GM21786 (cell line): ENCODE data around the gene RBM20.
"Not testable (repeated sequence)": the region's sequence is repeated elsewhere in the genome, so short reads cannot be mapped to it uniquely, and the experiment has no call there.

ENCODE experiments used
- ATAC-seq: cut with Tn5 transposase; IDR thresholded peaks from one replicate; pipeline ENCODE4 v1.9.1; 2021; ENCODE audit not compliant: unreplicated experiment

The RBM20 gene

DNA sequence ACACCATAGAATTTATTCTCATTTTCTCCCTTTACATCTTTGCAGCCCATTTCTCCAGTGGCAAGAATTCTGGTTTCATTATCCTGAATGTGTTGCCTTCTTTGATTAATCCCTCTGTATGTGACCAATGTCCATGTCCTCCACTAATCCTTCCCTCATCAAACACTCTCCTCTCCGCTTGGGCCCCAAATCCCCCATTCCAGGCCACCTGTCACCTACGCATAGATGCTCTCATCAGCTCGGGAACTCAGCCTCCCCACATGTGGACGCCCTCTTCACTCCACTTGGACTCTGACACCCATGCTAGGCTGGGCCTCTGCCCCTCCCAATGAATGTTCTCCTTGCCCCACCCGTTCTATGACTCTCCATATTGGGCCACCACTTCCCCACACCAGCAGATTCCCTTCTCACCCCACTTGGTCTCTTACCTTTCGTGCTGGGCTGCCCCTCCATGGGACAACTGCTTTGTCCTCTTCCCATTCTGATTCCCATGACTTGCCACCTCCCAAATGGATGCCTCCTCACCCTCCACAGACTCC lies 18.7 kb upstream of the RBM20 start:
- no peak for ATAC-seq

DNA sequence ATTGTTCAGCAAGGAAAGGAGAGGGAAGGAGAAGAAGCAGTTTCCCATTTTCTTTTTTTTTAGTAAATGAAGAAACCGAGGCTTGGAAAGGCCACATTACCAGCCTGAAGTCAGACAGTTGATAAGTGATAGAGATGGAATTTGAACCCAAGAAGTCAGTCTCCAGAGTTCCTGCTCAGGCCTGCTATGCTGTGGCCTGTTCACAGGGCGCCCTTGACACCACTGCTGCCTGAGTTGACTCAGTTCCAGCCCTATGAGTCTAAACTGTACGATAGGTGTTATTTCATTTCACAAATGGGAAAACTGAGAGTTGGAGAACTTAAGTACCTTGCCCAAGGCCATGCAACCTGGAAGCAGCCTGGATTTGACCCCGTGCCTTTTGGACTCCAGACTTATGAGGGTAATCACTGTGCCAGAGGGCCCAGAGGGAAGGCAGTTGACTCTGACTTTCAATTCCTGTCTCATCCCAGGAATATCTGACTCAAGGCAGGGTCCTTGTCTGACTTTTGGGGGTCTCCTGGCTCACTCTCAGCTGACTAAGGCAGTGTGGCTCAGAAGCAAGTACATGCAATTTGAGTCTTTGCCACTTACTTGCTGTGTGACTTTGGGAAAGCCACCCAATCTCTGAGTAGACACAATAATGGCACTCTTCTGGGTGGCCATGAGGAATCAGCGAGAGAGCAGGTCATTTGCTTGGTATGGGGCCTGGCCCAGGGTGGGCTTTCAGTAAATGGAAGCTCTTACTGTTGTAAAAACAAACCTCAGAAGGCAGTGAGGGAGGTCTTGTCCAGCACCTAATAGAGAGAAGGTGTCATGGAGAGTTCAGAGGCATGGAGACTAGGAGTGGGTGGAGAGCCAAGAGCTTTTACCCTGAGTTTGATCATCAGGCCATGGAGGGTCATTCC lies 17.9 kb upstream of the RBM20 start:
- ATAC-seq: no peak

DNA sequence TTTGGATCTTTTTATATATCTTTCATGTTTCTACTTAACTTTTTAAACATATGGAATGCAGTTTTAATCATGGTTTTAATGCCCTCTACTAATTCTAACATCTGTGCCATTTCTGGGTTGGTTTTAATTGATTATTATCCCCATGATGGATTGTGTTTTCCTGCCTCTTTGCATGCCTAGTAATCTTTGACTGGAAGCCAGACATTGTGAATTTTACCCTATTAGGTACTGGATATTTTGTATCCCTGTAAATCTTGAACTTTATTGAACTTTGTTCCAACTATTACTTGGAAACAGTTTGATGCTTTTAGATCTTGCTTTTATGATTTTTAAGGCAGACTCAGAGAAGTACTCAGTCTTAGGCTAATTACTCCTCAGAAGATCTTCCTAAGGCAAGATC lies 16.0 kb upstream of the RBM20 start:
- ATAC-seq: no peak

DNA sequence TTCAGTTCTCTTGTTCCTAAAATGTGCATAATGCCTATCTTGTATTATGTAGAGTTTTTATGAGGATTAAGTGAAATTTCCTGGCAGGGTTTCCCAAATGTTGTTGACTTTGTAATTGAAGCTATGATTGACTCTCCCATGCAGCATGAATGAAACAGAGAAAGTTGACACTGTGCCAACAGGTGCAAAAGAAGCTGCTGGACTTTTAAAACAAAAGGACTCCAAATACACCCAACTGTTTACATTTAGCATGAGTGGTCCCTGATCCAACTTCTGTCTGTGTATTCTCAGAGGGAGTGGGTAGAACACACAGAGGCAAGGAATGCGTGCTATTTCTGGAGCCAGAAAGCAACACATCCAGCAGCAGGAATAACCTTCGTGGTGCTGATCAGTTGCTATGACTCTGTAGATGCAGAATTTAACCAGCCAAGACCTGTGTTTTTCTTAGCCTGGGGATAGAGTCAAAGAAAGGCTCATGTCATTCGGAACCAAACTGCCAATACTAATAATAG lies 14.4 kb upstream of the RBM20 start:
- no peak for ATAC-seq

DNA sequence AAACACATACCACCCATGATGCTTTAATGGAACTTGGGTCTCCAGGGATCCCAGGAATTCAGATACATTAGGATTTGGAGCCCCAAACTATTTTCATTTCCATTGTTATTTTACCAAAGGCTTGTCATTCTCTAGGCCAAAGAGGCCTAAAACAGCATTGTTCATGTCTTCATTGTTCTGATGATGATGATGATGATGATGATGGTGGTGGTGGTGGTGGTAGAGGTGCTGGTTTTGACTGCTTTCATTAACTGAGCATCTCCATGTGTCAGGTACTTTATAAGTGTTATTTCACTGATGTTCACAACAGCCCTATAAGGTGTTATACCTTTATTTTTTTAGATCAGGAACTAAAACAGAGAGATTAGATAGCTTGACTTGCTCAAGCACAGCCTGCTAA lies 12.2 kb upstream of the RBM20 start:
- ATAC-seq: no peak

DNA sequence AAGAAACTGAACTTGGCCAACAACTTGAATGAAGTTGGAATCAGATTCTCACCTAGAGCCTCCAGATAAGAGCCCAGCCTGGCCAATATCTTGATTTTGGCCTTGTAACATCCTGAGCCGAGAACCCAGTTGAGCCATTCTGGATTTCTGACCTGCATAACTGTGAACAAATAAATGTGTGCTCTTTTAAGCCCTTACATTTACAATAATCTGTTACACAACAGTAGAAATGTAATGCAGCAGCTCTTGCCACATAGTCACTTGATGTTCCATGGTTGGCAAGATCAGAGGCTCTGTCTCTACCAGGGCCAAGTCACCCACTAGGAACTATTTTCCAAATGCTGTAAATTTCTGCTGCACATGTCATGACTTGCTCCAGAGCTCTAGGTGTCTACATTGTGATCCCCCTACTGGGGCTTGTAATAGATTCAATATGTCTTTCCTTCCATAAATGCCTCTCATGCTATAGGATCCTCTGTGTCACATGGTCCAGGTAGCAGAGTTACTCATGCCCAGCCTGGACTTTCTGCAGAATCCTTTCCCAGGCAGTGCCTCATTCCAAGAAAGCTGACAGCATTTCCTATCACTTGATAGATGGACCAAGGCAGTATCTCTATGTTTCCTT lies 11.4 kb upstream of the RBM20 start:
- ATAC-seq: no peak

DNA sequence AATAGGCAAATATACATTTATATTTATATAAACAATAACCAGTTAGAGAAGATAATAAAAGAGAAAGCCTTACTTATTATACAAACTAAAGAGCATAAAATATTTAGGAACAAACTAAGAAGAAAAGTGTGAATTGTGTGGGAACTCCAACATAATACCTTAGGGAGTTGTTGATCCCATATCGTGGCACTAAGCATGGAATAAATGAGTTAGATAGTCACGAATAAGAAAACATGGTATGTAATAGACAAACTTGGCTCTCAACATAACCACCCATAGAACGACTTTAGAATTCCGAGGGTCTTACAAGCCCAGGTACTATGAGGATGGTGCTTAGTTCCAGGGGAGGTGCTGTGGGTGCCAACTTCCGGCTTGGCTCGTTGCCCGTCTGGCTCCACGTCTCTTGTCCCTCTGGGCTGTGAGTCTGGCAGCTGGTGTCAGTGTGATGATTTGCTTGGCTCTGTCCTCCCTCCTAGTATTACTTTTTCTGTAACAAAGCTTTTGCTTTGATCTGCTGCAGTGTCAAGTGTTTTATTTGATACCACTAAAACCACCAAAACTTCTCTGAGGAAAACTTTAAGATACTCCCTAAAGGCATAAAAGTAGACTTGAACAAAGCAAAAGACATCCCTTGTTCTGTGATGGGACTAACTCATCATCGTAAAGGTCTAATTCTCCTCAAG lies 9.5 kb upstream of the RBM20 start:
- no peak for ATAC-seq

DNA sequence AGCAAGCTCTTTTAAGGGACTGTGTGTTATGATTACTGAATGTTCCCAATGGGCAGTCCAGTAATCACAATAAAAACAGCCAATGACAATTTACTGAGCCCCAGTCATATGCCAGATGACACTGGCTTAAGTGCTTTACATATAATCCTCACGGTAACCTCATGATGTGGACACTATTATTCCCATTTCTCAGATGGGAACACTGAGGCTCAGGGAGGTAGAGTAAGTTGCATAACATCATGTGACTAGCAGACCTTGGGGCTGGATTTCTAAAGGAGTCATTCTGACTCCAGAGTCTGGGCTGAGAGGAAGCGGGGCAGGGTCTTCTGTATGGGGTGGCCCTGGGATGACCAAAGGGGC lies 7.6 kb upstream of the RBM20 start:
- ATAC-seq: no peak

DNA sequence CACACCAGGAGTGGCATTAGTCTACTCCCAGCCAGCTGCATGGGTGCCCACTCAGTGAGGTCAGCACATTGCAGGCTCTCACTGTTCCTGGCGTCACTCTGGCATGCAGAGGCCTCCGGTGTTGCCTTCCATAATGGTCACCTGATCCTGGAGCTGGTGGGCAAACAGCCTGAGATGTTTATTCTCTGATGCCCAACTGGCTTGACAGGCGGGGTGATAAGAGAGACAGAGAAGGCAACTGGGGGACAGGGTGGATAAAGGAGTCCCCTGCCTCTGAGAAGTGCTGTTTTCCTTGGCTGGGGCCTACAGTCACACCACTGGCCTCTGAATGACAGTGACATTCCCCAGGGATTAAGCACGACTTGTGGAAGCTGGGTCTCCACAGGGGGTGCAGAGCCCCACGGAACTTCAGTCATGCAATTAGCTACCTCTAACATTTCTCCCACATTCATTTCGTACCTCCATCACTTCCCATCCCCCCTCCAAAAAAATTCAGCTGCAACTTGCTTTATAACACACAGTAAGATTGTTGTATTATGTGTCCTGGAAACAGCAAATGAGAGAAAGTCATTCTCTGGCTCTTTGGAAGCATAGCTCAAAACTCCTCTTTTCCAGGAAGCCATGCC lies 7.1 kb upstream of the RBM20 start:
- no peak for ATAC-seq

DNA sequence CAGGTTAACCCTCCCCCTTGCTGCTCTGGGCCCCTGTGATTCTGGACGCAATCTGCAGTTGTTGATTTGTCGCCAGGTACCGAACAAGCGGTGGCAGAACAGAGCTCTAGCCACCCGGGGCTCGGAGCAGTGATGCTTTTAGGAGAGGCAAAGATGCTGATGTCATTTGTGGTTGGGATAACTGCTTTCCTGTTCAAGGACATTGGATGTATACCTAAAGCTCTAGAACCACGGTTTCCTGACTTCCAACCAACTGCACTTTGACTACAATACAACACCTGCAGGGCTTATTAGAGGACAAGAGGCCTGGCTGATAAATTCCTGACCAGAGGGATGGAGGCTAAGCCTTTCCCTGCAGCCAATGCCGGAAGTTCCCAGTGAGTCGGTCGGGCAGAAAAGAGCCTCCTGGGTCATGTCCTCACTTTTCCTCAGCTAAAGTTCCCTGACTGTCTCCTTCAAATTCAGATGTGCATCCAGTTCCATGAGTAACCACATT lies 6.5 kb upstream of the RBM20 start:
- ATAC-seq: no peak

DNA sequence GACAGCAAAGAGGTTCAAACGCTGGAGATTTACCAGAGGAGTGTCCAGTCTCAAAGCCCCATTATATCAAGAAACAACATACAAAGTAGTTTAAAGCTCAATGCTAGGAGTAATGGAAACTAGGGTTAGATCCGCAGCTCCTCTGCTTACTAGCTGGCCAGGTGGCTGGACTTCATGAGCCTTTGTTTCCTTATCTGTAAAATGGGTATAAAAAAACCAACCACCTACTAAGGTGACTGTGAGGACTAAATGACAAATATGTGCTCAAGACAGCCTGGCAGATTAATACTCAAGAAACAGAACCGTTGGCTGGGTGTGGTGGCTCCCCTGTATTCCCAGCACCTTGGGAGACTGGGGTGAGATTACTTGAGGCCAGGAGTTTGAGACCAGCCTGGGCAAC lies 5.8 kb upstream of the RBM20 start:
- ATAC-seq: no peak

DNA sequence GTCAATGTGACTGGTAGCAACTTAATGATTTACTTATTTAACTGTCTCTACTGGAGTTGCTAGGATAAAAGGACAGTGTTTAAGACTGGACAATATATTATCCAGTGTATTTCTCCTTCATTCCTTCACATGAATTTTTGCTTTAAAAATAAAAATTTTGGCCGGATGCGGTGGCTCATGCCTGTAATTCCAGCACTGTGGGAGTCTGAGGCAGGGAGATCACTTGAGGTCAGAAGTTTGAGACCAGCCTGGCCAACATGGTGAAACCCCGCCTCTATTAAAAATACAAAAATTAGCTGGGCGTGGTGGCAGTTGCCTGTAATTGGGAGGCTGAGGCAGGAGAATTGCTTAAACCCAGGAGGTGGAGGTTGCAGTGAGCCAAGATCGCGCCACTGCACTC lies 5.1 kb upstream of the RBM20 start:
- ATAC-seq: not testable (repeated sequence)

DNA sequence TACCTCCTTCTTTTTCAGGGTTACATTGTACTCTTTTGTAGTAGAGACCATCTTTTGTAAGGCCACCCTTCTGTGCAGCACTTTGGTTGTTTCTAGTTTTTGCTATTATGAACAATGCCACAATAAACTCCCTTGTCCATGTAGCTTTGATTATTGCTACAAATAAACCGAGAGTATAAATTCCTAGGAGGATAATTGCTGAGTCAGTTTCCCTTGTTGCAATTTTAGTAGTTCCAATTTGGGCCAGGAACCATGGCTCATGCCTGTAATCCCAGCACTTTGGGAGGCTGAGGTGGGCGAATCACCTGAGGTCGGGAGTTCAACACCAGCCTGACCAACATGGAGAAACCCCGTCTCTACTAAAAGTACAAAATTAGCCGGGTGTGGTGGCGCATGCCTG lies 4.3 kb upstream of the RBM20 start:
- not testable (repeated sequence) for ATAC-seq

DNA sequence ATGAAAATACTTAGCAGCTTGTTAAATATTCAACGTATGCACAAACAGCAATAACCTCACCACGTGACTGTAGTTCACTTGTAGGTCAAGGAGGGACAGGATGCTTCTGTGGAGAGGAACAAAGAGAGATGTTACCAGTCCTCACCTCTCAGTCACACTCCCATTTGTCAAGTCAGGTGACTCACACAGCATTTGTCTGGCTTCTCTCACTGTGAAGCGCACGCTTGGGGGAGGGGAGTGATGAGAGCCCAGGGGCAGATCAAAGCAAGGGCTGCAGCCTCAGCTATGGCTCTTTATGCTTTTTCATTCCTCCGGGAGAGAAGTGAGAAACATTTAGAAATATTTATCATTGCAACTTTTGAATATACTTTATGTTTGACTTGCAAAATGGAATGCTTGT lies 2.9 kb upstream of the RBM20 start:
- peak; percentile 60 for ATAC-seq

DNA sequence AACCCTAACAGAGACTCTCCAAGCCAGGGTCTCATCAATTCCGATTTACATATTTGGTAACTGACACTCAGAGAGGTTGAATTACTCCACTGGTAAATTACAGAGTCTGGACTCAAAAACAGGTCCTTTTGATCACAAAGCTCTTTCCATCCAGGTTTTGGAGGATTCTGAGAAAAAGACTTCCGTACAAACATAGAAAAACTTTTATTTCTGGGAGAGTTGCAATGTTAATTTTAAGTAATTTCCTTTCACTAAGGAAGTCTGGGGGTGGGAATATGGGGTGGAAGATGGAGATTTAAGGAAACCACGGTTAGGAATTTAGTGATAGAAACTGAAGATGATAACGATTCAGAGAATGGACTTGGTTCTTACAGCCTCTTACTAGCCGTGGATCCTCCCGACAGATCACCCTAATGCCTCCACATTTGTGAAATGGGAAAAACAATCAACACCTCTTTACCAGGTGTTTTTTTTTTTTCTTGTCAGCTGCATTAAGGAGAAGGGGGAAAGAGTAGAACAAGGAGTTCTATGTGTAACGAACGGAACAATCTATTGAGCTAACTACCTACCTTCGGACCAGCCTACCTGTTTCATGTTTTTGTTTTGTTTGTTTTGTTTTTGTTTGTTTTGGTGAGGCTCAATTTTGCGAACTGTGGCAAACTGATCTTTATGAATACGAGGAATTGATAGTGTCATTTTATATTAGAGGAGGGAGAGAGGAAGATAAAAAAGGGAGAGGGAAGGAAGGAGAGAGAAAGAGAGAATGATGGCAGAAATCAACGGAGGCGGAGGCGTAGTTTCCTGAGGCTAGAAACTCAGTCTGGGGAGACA lies 1.7 kb upstream of the RBM20 start:
- ATAC-seq: no peak

DNA sequence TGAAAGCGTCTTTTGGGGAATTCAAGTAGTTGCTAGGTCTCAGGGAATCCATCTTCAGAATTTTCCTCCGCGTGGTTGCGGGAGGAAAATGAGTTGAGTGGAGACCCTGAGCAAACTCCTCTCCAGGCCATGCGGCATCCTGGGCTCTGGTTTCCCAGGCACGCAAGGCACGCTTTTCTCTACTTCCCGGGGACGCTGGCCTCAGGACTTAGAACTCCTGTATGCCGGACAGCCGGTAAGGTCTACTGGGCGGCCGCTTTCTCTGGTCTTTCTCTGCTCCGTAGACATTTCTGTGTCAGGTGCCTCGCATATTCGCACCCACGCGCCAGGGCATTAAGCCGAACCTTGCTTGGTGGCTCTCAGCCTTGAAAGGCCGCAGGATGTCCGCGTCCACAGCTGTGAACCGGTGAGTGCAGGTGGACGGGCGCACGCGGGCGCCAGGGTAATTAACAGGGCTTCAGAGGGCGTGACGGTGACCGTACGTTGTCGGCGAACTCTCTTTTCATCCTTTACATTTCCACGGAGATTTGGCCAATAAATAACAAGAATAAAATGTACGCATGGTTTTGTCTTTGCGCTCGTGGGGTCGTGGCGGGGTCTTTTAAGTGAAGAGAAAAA lies 992 bp upstream of the RBM20 start:
- ATAC-seq: no peak

DNA sequence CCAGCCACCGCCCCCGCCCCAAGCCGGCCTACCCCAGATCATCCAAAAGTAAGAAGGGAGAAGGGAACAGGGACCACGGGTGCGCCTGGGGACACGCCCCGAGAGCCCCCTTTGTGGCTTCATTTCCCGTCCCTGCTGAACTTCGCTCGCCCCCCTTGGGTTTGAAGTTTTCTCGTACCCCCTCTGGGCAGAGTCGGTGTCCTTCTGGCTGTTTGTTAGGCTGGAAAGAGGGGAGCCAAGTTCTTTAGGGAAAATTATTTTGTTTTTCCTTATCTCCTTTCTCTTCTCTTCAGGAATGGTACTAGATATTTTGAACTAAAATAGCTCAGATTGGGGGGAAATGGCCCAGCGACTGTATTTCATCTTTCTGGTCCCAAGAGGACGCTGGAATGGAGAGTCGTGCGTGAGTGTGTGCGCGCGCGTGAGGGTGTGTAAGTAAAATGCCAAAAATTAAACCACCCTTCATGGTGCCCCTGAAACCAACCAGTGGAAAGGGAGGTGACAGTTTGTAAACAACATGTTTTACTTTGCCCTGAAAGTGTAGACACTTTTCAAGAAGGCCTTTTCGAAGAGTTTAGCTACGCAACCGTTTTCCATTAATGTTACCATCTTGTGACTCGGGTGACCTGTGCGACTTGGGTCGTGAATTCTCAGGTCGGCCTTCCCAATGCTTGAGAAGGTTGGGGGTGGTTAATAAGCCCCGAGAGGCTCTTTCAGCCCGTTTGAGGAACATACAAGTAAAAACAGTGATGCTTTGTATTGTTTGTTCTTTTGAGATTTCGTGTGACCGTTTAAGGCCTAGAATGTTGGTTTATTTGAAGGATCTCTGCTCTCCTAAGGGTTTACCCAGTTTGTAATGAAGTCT lies 694 bp downstream of the RBM20 start:
- no peak for ATAC-seq

DNA sequence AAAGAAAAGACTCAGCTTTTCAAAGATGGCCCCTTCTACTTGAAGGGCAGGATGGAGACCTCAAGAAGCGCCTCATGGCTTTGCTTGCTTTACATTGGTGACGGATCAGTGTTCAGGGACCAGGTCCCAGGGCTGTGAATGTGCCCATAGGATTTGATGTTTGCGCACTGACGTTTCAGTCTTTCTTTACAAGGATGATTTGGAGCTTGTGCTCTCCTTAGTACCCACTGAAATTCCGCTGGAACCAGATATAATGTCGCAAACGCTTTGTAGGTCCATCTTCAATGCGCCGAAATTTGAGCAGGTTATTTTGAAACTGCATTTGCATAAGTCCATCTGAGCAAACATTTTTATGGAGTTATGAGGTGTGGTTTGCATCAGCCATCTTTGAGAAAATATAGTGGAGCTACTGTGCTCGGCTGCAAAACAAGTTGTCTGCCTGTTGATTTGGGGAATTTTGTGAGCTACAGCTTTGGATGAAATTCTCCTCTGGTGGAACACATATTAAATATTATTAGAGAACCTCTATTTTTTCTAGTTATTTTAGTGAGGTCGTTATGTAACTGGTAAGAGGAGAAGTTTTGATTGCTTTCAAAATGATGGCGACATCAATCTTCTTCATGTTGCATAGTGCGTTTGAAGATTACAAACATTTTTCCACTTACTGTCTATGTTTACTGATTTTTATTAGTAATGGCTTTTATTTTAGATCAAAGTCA lies 2.4 kb downstream of the RBM20 start:
- ATAC-seq: no peak
